MM.1S (cell line): ENCODE measurements around the gene CA12.

ENCODE experiments used
- DNase-seq: peaks from one replicate; pipeline ENCODE4 v3.0.0-alpha.2; 2015
- H2AFZ ChIP-seq: fragments of 300-600 bp; sonication (generic); 2 replicates; pipeline ENCODE4 v1.6.0; 2016; ENCODE audit warnings: antibody characterized with exemption, low read length
- H3F3A ChIP-seq: fragments of 300-600 bp; sonication (generic); 2 replicates; pipeline ENCODE4 v1.6.1; 2016; ENCODE audit warnings: mild to moderate bottlenecking, antibody characterized with exemption, low read length, moderate library complexity, mixed read lengths; ENCODE audit not compliant: insufficient read depth
- H3K27ac ChIP-seq: fragments of 300-600 bp; sonication (generic); 2 replicates; pipeline ENCODE4 v1.5.1; 2016; ENCODE audit warnings: mild to moderate bottlenecking, low read length
- H3K27me3 ChIP-seq: fragments of 300-600 bp; sonication (generic); replicated peaks from 2 replicates; pipeline ENCODE4 v1.6.0; 2016; ENCODE audit warnings: low read length; ENCODE audit not compliant: insufficient read depth
- H3K36me3 ChIP-seq: fragments of 300-600 bp; sonication (generic); replicated peaks from 2 replicates; pipeline ENCODE4 v1.6.1; 2016; ENCODE audit warnings: mild to moderate bottlenecking, low read length, mixed read lengths; ENCODE audit not compliant: insufficient read depth
- H3K4me1 ChIP-seq: fragments of 300-600 bp; sonication (generic); 2 replicates; pipeline ENCODE4 v1.6.1; 2016; ENCODE audit warnings: low read length, mixed read lengths
- H3K4me2 ChIP-seq: fragments of 300-600 bp; sonication (generic); 2 replicates; pipeline ENCODE4 v1.6.0; 2016; ENCODE audit warnings: low read depth, low read length
- H3K4me3 ChIP-seq: fragments of 300-600 bp; sonication (generic); 2 replicates; pipeline ENCODE4 v1.5.1; 2016; ENCODE audit warnings: low read length, mixed read lengths
- H3K79me2 ChIP-seq: fragments of 300-600 bp; sonication (generic); 2 replicates; pipeline ENCODE4 v1.6.1; 2016; ENCODE audit warnings: mixed run types, low read length, mixed read lengths
- H3K9ac ChIP-seq: fragments of 300-600 bp; sonication (generic); 2 replicates; pipeline ENCODE4 v1.6.1; 2016; ENCODE audit warnings: low read length, mixed read lengths
- H3K9me2 ChIP-seq: fragments of 300-600 bp; sonication (generic); replicated peaks from 2 replicates; pipeline ENCODE4 v1.6.1; 2016; ENCODE audit warnings: mild to moderate bottlenecking, low read length, mixed read lengths; ENCODE audit not compliant: insufficient read depth
- H3K9me3 ChIP-seq: fragments of 300-600 bp; sonication (generic); replicated peaks from 2 replicates; pipeline ENCODE4 v1.6.1; 2016; ENCODE audit warnings: mild to moderate bottlenecking, low read length, mixed read lengths; ENCODE audit not compliant: insufficient read depth
- H4K20me1 ChIP-seq: fragments of 300-600 bp; sonication (generic); 2 replicates; pipeline ENCODE4 v1.6.1; 2016; ENCODE audit warnings: mild to moderate bottlenecking, low read length, moderate library complexity, mixed read lengths; ENCODE audit not compliant: insufficient read depth
- EZH2 ChIP-seq: fragments of 300-600 bp; sonication (generic); optimal IDR thresholded peaks from 2 replicates; pipeline ENCODE3; 2017; ENCODE audit warnings: low read depth, mild to moderate bottlenecking, antibody characterized with exemption, low read length, mixed read lengths
- EZH2phosphoT487 ChIP-seq: fragments of 300-600 bp; sonication (generic); IDR thresholded peaks from 2 replicates; pipeline ENCODE4 v1.6.1; 2018; ENCODE audit warnings: antibody characterized with exemption, low read length
- TF ChIP-seq, protein P1 (sequence below): fragments of 300-600 bp; sonication (generic); IDR thresholded peaks from 2 replicates; pipeline ENCODE4 v1.5.1; 2016; ENCODE audit warnings: antibody characterized with exemption, low read length, mixed read lengths

Gene CA12

GRCh38 chr15:63367390-63367789 is 14.3 kb downstream of the CA12 start:
- TF ChIP-seq EZH2phosphoT487 (no peak), EZH2 (no peak)
- TF ChIP-seq, protein P1, sequence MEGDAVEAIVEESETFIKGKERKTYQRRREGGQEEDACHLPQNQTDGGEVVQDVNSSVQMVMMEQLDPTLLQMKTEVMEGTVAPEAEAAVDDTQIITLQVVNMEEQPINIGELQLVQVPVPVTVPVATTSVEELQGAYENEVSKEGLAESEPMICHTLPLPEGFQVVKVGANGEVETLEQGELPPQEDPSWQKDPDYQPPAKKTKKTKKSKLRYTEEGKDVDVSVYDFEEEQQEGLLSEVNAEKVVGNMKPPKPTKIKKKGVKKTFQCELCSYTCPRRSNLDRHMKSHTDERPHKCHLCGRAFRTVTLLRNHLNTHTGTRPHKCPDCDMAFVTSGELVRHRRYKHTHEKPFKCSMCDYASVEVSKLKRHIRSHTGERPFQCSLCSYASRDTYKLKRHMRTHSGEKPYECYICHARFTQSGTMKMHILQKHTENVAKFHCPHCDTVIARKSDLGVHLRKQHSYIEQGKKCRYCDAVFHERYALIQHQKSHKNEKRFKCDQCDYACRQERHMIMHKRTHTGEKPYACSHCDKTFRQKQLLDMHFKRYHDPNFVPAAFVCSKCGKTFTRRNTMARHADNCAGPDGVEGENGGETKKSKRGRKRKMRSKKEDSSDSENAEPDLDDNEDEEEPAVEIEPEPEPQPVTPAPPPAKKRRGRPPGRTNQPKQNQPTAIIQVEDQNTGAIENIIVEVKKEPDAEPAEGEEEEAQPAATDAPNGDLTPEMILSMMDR = no peak
- Histone ChIP-seq H3K4me1 (no peaks in the 10 kb centered on the region), H3K27me3 (no peaks in the 10 kb centered on the region), H3K79me2 (no peaks in the 10 kb centered on the region), H3K9ac (no peak overlapping the region), H3K36me3 (no peaks in the 10 kb centered on the region), H3K9me3 (no peaks in the 10 kb centered on the region), H3F3A (no peaks in the 10 kb centered on the region), H3K9me2 (no peaks in the 10 kb centered on the region), H3K4me2 (no peak overlapping the region), H4K20me1 (no peaks in the 10 kb centered on the region), H3K27ac (no peak overlapping the region), H2AFZ (no peak overlapping the region), H3K4me3 (no peak overlapping the region)
- no peak for DNase-seq

DNA sequence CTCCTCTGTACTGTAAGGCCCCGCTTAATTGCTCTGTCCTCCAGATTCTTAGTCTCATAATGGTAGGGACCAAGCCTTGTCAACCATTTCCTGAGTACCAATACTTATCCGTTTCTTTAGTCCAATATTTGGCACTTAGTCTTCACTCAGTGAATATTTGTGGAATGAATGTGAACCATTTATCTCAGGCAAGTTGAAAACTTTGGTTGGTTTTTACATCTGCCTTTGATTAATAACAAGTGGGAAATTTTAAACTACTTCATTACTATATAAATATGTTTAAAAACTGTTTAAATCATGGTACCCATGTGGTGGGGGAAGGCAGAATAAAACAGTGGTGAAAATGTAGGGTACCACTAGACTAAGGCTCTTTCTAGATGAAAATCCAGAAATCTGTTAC is 15.2 kb downstream of the CA12 start:
- Histone ChIP-seq H3K9ac (no peak overlapping the region), H3K4me2 (no peak overlapping the region), H4K20me1 (no peaks in the 10 kb centered on the region), H3K27me3 (no peaks in the 10 kb centered on the region), H3F3A (no peaks in the 10 kb centered on the region), H3K4me1 (no peaks in the 10 kb centered on the region), H3K9me2 (no peaks in the 10 kb centered on the region), H2AFZ (no peak overlapping the region), H3K79me2 (no peaks in the 10 kb centered on the region), H3K36me3 (no peaks in the 10 kb centered on the region), H3K9me3 (no peaks in the 10 kb centered on the region), H3K4me3 (no peak overlapping the region), H3K27ac (no peak overlapping the region)
- TF ChIP-seq EZH2phosphoT487 = no peak
- TF ChIP-seq, protein P1 = no peak
- no peak for TF ChIP-seq EZH2
- DNase-seq = no peak

- TF ChIP-seq EZH2 (no peak), EZH2phosphoT487 (no peak)
- TF ChIP-seq, protein P1 = no peak
- H3K4me1 ChIP-seq = no peaks in the 10 kb centered on the region
- H3K4me2 ChIP-seq = no peak overlapping the region
- no peak overlapping the region for H3K27ac ChIP-seq
- H3K9me2 ChIP-seq = no peaks in the 10 kb centered on the region
- DNase-seq = no peak
- no peak overlapping the region for H2AFZ ChIP-seq
- no peak overlapping the region for H3K9ac ChIP-seq
- no peaks in the 10 kb centered on the region for H3F3A ChIP-seq
- H4K20me1 ChIP-seq = no peaks in the 10 kb centered on the region
- H3K36me3 ChIP-seq = no peaks in the 10 kb centered on the region
- no peaks in the 10 kb centered on the region for H3K79me2 ChIP-seq
- no peaks in the 10 kb centered on the region for H3K27me3 ChIP-seq
- H3K4me3 ChIP-seq = no peak overlapping the region
- H3K9me3 ChIP-seq = no peaks in the 10 kb centered on the region
Measured at GRCh38 chr15:63365273-63365680, 16.4 kb downstream of the CA12 start.
